ENCODE data around the gene CHORDC1. TPM values are rescaled to one million over a fixed set of nuclear protein-coding genes. Genes with fewer than 3 reads are reported as not detected.

The CHORDC1 gene
- 65.6 TPM for total RNA-seq

- Histone ChIP-seq H3K27ac (peak within 1 kb of the TSS; percentile 100), H3K9me3 (no peaks in the 10 kb centered on the region), H3K27me3 (no peaks in the 10 kb centered on the region), H3K4me1 (peaks cover 59% of the 10 kb centered on the region), H3K4me3 (peak within 1 kb of the TSS; percentile 82 to 95), H3K36me3 (no peaks in the 10 kb centered on the region)
- intact Hi-C loops (cut with DNase I), result no loop called here
- no peak for TF ChIP-seq CTCF (IDR thresholded peaks at IDR 0.05)
- TF ChIP-seq POLR2AphosphoS5 (IDR thresholded peaks at IDR 0.05; ENCODE audit: insufficient read depth in 1 of 2, low read depth in 1 of 2), result peak; percentile 97 to 99
- TF ChIP-seq POLR2A (IDR thresholded peaks at IDR 0.05), result peak; percentile 93 to 95
- peak in 1 of 2 donors; percentile 91 for DNase-seq (ENCODE audit: extremely low spot score in 2 of 2)
These were observed at the start of gene CHORDC1 for GRCh38 chr11:90222459-90223247. Gene CHORDC1, minus strand, starts transcription at chr11:90223049. Its CDS starts 95 bp downstream, at chr11:90222954.

- Histone ChIP-seq H3K27me3 (no peaks in the 10 kb centered on the region), H3K27ac (no peak overlapping the region), H3K36me3 (no peaks in the 10 kb centered on the region), H3K4me1 (no peaks in the 10 kb centered on the region), H3K4me3 (no peak overlapping the region), H3K9me3 (no peaks in the 10 kb centered on the region)
- intact Hi-C loops (cut with DNase I), result no loop called here
- no peak for DNase-seq (ENCODE audit: extremely low spot score in 2 of 2)
- TF ChIP-seq CTCF (IDR thresholded peaks at IDR 0.05) (no peak), POLR2A (IDR thresholded peaks at IDR 0.05) (no peak), POLR2AphosphoS5 (IDR thresholded peaks at IDR 0.05; ENCODE audit: insufficient read depth in 1 of 2, low read depth in 1 of 2) (no peak)
These were observed 34.3 kb upstream of the CHORDC1 start for GRCh38 chr11:90257158-90257525.

- H3K27ac ChIP-seq, result no peak overlapping the region
- no peak for DNase-seq (ENCODE audit: extremely low spot score in 2 of 2)
- no peak overlapping the region for H3K4me3 ChIP-seq
- no peaks in the 10 kb centered on the region for H3K27me3 ChIP-seq
- H3K36me3 ChIP-seq, result no peaks in the 10 kb centered on the region
- intact Hi-C loops (cut with DNase I), result no loop called here
- no peak for TF ChIP-seq POLR2AphosphoS5 (IDR thresholded peaks at IDR 0.05; ENCODE audit: insufficient read depth in 1 of 2, low read depth in 1 of 2)
- no peak for TF ChIP-seq CTCF (IDR thresholded peaks at IDR 0.05)
- no peak for TF ChIP-seq POLR2A (IDR thresholded peaks at IDR 0.05)
- H3K4me1 ChIP-seq, result no peaks in the 10 kb centered on the region
- H3K9me3 ChIP-seq, result no peaks in the 10 kb centered on the region
These were observed 33.7 kb upstream of the CHORDC1 start for GRCh38 chr11:90256404-90257157.

- Histone ChIP-seq H3K9me3 (no peaks in the 10 kb centered on the region), H3K36me3 (no peaks in the 10 kb centered on the region), H3K4me1 (no peaks in the 10 kb centered on the region), H3K27ac (no peak overlapping the region), H3K27me3 (no peaks in the 10 kb centered on the region), H3K4me3 (no peak overlapping the region)
- TF ChIP-seq CTCF (IDR thresholded peaks at IDR 0.05) (no peak), POLR2A (IDR thresholded peaks at IDR 0.05) (no peak), POLR2AphosphoS5 (IDR thresholded peaks at IDR 0.05; ENCODE audit: insufficient read depth in 1 of 2, low read depth in 1 of 2) (no peak)
- intact Hi-C loops (cut with DNase I), result no loop called here
- no peak for DNase-seq (ENCODE audit: extremely low spot score in 2 of 2)
These were observed 31.2 kb upstream of the CHORDC1 start for GRCh38 chr11:90254065-90254464.

GRCh38 chr11:90252053-90252452 is 29.2 kb upstream of the CHORDC1 start:
- Histone ChIP-seq H3K36me3 (no peaks in the 10 kb centered on the region), H3K4me3 (no peak overlapping the region), H3K4me1 (no peaks in the 10 kb centered on the region), H3K9me3 (no peaks in the 10 kb centered on the region), H3K27me3 (no peaks in the 10 kb centered on the region), H3K27ac (no peak overlapping the region)
- intact Hi-C loops (cut with DNase I), result no loop called here
- TF ChIP-seq POLR2A (IDR thresholded peaks at IDR 0.05), result no peak
- TF ChIP-seq POLR2AphosphoS5 (IDR thresholded peaks at IDR 0.05; ENCODE audit: insufficient read depth in 1 of 2, low read depth in 1 of 2), result no peak
- no peak for TF ChIP-seq CTCF (IDR thresholded peaks at IDR 0.05)
- DNase-seq (ENCODE audit: extremely low spot score in 2 of 2), result no peak

Data from vagina (tissue), 2 donors.